HCT116 (cell line): Measurements from ENCODE around the gene LMNA.

Experiments
- EZH2 ChIP-seq: fragments of 200-600 bp; sonication (generic); IDR thresholded peaks from 2 replicates; pipeline ENCODE4 v1.6.1; 2017; ENCODE audit warnings: antibody characterized with exemption, mixed run types
- MAX ChIP-seq: IDR thresholded peaks from 2 replicates; pipeline ENCODE4 v1.6.1; 2012
- POLR2A ChIP-seq: IDR thresholded peaks from 2 replicates; pipeline ENCODE4 v1.7.0; 2011; ENCODE audit warnings: borderline replicate concordance; ENCODE audit not compliant: insufficient read depth, insufficient read length; ENCODE audit errors: extremely low read depth
- TF ChIP-seq, protein P1 (sequence below), 3 experiments: fragments of 200-600 bp in 1 of 3; sonication (generic) in 1 of 3; IDR thresholded peaks in 2 of 3; conservative IDR thresholded peaks in 1 of 3; 2 replicates each; pipeline ENCODE4 v1.5.1; 2012 to 2017; ENCODE audit warnings: low read depth in 2 of 3, low read length in 2 of 3, antibody characterized with exemption in 1 of 3, borderline replicate concordance in 1 of 3, control low read depth in 1 of 3, mild to moderate bottlenecking in 1 of 3, mixed read lengths in 1 of 3, mixed run types in 1 of 3, moderate library complexity in 1 of 3; ENCODE audit not compliant: insufficient read depth in 1 of 3

DNA sequence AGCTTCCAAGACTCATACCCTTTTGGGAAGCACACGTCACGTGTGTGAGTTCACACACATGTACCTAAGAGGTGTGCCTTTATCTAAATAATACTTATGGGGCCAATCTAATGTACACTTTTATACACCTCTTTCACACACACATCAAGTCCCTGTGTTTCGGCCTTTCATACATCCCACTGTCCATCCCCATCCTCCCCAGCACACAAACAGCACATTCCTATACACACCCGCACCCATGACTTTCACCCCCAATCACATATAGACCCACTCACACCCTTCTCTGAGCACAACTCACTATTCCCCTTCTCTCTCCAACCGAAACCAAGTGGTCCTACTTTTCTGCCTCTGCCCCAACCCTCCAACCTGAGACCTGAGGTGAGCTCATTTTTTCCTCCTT is 35.8 kb upstream of the LMNA start:
- TF ChIP-seq EZH2 (no peak), MAX (no peak), POLR2A (no peak)
- TF ChIP-seq, protein P1, sequence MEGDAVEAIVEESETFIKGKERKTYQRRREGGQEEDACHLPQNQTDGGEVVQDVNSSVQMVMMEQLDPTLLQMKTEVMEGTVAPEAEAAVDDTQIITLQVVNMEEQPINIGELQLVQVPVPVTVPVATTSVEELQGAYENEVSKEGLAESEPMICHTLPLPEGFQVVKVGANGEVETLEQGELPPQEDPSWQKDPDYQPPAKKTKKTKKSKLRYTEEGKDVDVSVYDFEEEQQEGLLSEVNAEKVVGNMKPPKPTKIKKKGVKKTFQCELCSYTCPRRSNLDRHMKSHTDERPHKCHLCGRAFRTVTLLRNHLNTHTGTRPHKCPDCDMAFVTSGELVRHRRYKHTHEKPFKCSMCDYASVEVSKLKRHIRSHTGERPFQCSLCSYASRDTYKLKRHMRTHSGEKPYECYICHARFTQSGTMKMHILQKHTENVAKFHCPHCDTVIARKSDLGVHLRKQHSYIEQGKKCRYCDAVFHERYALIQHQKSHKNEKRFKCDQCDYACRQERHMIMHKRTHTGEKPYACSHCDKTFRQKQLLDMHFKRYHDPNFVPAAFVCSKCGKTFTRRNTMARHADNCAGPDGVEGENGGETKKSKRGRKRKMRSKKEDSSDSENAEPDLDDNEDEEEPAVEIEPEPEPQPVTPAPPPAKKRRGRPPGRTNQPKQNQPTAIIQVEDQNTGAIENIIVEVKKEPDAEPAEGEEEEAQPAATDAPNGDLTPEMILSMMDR (IDR thresholded peaks at IDR 0.05 in 2 of 3, conservative IDR thresholded peaks at IDR 0.05 in 1 of 3; ENCODE audit: borderline replicate concordance in 1 of 3, insufficient read depth in 1 of 3, low read depth in 2 of 3, low read length in 2 of 3), result no peak
